ENCODE results near the gene MKRN1. TPM values are rescaled to one million over a fixed set of nuclear protein-coding genes. Genes with fewer than 3 reads are reported as not detected.
"Not testable (repeated sequence)": the region's sequence is repeated elsewhere in the genome, so short reads cannot be mapped to it uniquely, and the experiment has no call there.

The MKRN1 gene
- total RNA-seq, 4 donors from 2014 or later = 45.9 to 75.7 (median 60.0) TPM

- Histone ChIP-seq H3K36me3 (no peaks in the 10 kb centered on the region), H3K27me3 (no peaks in the 10 kb centered on the region), H3K4me3 (no peak overlapping the region), H3K27ac (no peak overlapping the region), H3K4me1 (no peaks in the 10 kb centered on the region), H3K9me3 (no peaks in the 10 kb centered on the region)
- TF ChIP-seq CTCF (IDR thresholded peaks at IDR 0.05) (no peak), EP300 (IDR thresholded peaks at IDR 0.05) (no peak), POLR2A (IDR thresholded peaks at IDR 0.05) (no peak)
- DNase-seq (ENCODE audit: low spot score in 2 of 2) = no peak
- WGBS, 2 donors = 51 to 53% methylated on average over 3 of the region's 3 CpGs
Measured at GRCh38 chr7:140423501-140423900, 55.8 kb downstream of the MKRN1 start.

DNA sequence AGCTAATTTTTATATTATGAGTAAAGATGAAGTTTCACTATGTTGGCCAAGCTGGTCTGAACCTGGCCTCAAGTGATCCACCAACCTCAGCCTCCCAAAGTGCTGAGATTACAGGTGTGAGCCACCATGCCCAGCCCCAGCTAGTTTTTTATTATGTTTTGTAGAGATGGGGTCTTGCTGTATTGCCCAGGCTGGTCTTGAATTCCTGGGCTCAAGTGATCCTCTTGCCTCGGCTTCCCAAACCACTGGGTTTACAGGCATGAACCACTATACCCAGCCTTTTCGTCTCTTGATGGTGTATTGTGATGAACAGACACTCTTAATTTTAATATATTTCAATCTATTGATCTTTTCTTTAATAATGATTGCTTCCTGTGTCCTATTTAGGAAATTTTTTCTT lies 57.8 kb downstream of the MKRN1 start:
- Histone ChIP-seq H3K27ac (no peak overlapping the region), H3K4me3 (no peak overlapping the region), H3K4me1 (no peaks in the 10 kb centered on the region), H3K27me3 (no peaks in the 10 kb centered on the region), H3K9me3 (no peaks in the 10 kb centered on the region), H3K36me3 (no peaks in the 10 kb centered on the region)
- no peak for DNase-seq (ENCODE audit: low spot score in 2 of 2)
- TF ChIP-seq EP300 (IDR thresholded peaks at IDR 0.05) (no peak), POLR2A (IDR thresholded peaks at IDR 0.05) (no peak), CTCF (IDR thresholded peaks at IDR 0.05) (no peak)
- WGBS, 2 donors = 93 to 95% methylated on average over 2 of the region's 2 CpGs

- peaks cover 0 to 2% (median 0%) of the 10 kb centered on the region in 4 donors for H3K9me3 ChIP-seq
- no peaks in the 10 kb centered on the region for H3K4me1 ChIP-seq
- 81 to 90% methylated on average over 4 of the region's 4 CpGs for WGBS, 2 donors
- H3K27ac ChIP-seq = no peak overlapping the region
- no peak for DNase-seq (ENCODE audit: low spot score in 2 of 2)
- H3K36me3 ChIP-seq = no peaks in the 10 kb centered on the region
- no peaks in the 10 kb centered on the region for H3K27me3 ChIP-seq
- no peak for TF ChIP-seq CTCF (IDR thresholded peaks at IDR 0.05)
- no peak for TF ChIP-seq EP300 (IDR thresholded peaks at IDR 0.05)
- no peak for TF ChIP-seq POLR2A (IDR thresholded peaks at IDR 0.05)
- no peak overlapping the region for H3K4me3 ChIP-seq
Measured at GRCh38 chr7:140418653-140419052, 60.7 kb downstream of the MKRN1 start.

DNA sequence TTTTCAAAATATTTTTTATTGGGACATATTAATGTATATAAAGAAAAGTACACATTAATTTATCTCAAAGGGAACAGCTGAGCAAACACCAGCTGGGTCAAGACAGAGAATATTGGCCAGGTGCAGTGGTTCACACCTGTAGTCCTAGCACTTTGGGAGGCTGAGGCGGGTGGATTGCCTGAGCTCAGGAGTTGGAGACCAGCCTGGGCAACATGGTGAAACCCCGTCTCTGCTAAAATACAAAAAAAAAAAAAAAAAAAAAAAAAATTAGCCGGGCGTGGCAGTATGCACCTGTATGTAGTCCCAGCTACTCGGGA lies 61.2 kb downstream of the MKRN1 start:
- H3K36me3 ChIP-seq; DNase-seq (ENCODE audit: low spot score in 2 of 2); H3K27ac ChIP-seq; H3K27me3 ChIP-seq; H3K9me3 ChIP-seq; H3K4me3 ChIP-seq; H3K4me1 ChIP-seq: not testable (repeated sequence)
- WGBS, 2 donors = 83 to 91% methylated on average over 5 of the region's 5 CpGs

GRCh38 chr7:140417456-140418155 lies 61.7 kb downstream of the MKRN1 start:
- Histone ChIP-seq H3K9me3 (peaks cover 0 to 7% (median 0%) of the 10 kb centered on the region in 4 donors), H3K4me3 (no peak overlapping the region), H3K36me3 (no peaks in the 10 kb centered on the region), H3K4me1 (no peaks in the 10 kb centered on the region), H3K27ac (no peak overlapping the region), H3K27me3 (no peaks in the 10 kb centered on the region)
- TF ChIP-seq EP300 (IDR thresholded peaks at IDR 0.05) (no peak), POLR2A (IDR thresholded peaks at IDR 0.05) (no peak), CTCF (IDR thresholded peaks at IDR 0.05) (no peak)
- 70 to 72% methylated on average over 8 of the region's 8 CpGs for WGBS, 2 donors
- DNase-seq (ENCODE audit: low spot score in 2 of 2) = no peak

DNA sequence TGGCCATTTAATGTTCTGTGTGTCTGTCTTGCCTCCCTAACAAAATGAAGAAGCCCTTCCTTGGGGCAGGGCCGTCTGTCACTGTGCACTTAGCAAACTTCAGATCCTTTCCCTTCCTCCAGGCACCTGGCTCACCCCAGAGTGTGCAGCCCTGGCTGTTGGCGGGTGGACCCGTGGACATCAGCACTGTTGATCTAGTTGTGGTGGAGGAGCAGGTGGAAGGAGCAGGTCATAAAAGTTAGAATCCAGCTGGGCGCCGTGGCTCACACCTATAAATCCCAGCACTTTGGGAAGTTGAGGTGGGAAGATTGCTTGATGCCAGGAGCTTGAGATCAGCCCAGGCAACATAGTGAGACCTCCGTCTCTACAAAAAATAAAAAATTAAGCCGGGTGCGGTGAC lies 62.7 kb downstream of the MKRN1 start:
- 77 to 80% methylated on average over 8 of the region's 8 CpGs for WGBS, 2 donors
- Histone ChIP-seq H3K27me3 (no peaks in the 10 kb centered on the region), H3K4me3 (no peak overlapping the region), H3K4me1 (no peaks in the 10 kb centered on the region), H3K36me3 (no peaks in the 10 kb centered on the region), H3K9me3 (peaks cover 0 to 7% (median 0%) of the 10 kb centered on the region in 4 donors), H3K27ac (no peak overlapping the region)
- DNase-seq (ENCODE audit: low spot score in 2 of 2) = no peak
- TF ChIP-seq EP300 (IDR thresholded peaks at IDR 0.05) = no peak

- WGBS, 2 donors = 91 to 93% methylated on average over 9 of the region's 9 CpGs
- DNase-seq (ENCODE audit: low spot score in 2 of 2); H3K27me3 ChIP-seq; H3K9me3 ChIP-seq; H3K36me3 ChIP-seq; H3K4me3 ChIP-seq; H3K27ac ChIP-seq; H3K4me1 ChIP-seq: not testable (repeated sequence)
Measured at GRCh38 chr7:140415816-140416215, 63.5 kb downstream of the MKRN1 start.
